HepG2 (cell line): ENCODE measurements around the gene ZNF189.

ENCODE experiments used
- CEBPB ChIP-seq: IDR thresholded peaks from 2 replicates; pipeline ENCODE4 v1.6.1; 2011; ENCODE audit warnings: low read depth, low read length, improper control_type of control experiment, borderline replicate concordance
- HDAC6 ChIP-seq: fragments of 200-600 bp; sonication (generic); IDR thresholded peaks from 2 replicates; pipeline ENCODE4 v1.7.0; 2017; ENCODE audit warnings: mild to moderate bottlenecking, antibody characterized with exemption, low read length, low read depth
- SNAPC5 ChIP-seq: sonication (generic); formaldehyde crosslinking; IDR thresholded peaks from 2 replicates; pipeline ENCODE4 v1.8.1; 2023; ENCODE audit warnings: mild to moderate bottlenecking, missing genetic modification reagents, borderline replicate concordance

DNA sequence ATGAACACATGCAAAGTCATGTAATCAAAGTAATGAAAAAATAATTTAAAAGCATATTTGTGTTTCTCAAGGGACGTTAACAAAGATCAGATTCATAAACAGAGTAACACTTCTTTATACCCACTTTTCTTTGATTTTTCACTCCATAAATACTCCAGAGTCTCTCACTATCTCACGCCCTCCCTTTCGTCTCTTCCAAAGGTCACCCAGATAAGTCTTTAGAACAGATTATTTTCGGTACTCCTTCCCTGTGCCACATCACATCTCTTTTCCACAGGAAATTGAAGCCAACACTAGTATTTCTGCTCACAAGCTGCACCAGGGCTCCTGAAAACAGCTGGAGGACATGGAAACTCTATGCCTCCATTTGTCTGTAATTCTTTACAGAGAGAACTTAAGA, 52.3 kb downstream of the ZNF189 start:
- TF ChIP-seq SNAPC5 (CRISPR knock-in tag) (no peak), CEBPB (no peak), HDAC6 (no peak)
